GM18873 (cell line): ENCODE measurements around the gene PRKCE.

Source experiments
- ATAC-seq: cut with Tn5 transposase; IDR thresholded peaks from one replicate; pipeline ENCODE4 v1.9.1; 2021; ENCODE audit warnings: mild to moderate bottlenecking, moderate library complexity, moderate number of reproducible peaks; ENCODE audit not compliant: unreplicated experiment, low FRiP score

The PRKCE gene

GRCh38 chr2:45919160-45919650, 267.7 kb downstream of the PRKCE start:
- ATAC-seq: no peak

GRCh38 chr2:45919711-45920111, 268.2 kb downstream of the PRKCE start:
- no peak for ATAC-seq

- no peak for ATAC-seq
These were observed 270.4 kb downstream of the PRKCE start for GRCh38 chr2:45921921-45922320.

- ATAC-seq: no peak
These were observed 271.1 kb downstream of the PRKCE start for GRCh38 chr2:45922577-45922988.

- no peak for ATAC-seq
These were observed 272.2 kb downstream of the PRKCE start for GRCh38 chr2:45923701-45924100.

- ATAC-seq: no peak
These were observed 273.6 kb downstream of the PRKCE start for GRCh38 chr2:45925026-45925425.

- no peak for ATAC-seq
These were observed 274.3 kb downstream of the PRKCE start for GRCh38 chr2:45925636-45926366.

GRCh38 chr2:45928946-45929345, 277.5 kb downstream of the PRKCE start:
- no peak for ATAC-seq

GRCh38 chr2:45929674-45930395, 278.4 kb downstream of the PRKCE start:
- ATAC-seq: no peak

GRCh38 chr2:45930396-45930792, 278.9 kb downstream of the PRKCE start:
- no peak for ATAC-seq

GRCh38 chr2:45932278-45932975, 281.0 kb downstream of the PRKCE start:
- no peak for ATAC-seq

GRCh38 chr2:45935791-45936622, 284.5 kb downstream of the PRKCE start:
- ATAC-seq: no peak

- ATAC-seq: no peak
These were observed 285.1 kb downstream of the PRKCE start for GRCh38 chr2:45936623-45936979.

- ATAC-seq: no peak
These were observed 286.5 kb downstream of the PRKCE start for GRCh38 chr2:45937990-45938389.

- ATAC-seq: no peak
These were observed 287.4 kb downstream of the PRKCE start for GRCh38 chr2:45938649-45939511.

- no peak for ATAC-seq
These were observed 290.2 kb downstream of the PRKCE start for GRCh38 chr2:45941531-45942236.

- ATAC-seq: no peak
These were observed 290.8 kb downstream of the PRKCE start for GRCh38 chr2:45942237-45942738.

GRCh38 chr2:45943219-45944044, 292.0 kb downstream of the PRKCE start:
- ATAC-seq: no peak
